ENCODE results near the gene IRS2. TPM values are rescaled to one million over a fixed set of nuclear protein-coding genes. Genes with fewer than 3 reads are reported as not detected.

Gene IRS2
- total and polyA plus RNA-seq, 8 donors: 4.9 to 15.8 (median 7.7) TPM

DNA sequence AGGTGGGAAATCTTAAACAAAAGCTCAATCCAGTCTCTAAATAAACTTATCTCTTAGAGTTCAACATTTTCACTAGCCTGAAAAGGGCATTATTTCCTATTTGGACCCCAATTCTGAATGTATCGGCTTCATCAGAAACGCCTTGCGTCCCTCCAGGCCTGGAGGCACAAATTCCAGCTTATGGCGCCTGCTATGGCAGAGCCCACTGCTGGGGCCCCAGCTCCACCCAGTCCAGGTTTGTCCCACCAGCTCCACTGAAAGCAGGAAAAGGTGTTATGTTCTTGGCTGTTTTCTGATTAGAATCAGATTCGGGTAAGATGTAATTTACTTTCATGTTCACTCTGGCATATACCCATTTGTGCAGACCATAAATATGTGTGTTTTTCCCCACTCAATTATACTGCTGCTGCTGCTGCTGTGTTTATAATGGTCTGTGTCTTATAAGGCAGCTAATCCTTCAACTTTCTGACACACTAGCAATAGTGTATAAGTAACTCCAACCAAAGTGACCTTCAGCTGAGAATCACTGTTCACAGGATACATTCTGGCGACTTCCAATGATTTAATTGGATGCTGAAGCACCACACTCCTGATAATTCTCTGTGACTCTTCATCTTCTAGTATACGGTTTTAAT lies 6.4 kb downstream of the IRS2 start:
- DNase-seq: no peak
- intact Hi-C loops (cut with DNase I): loop anchor here in 1 of 2 donors (10.0 kb wide), 1 partner anchor 815 kb away; no protein-coding TSS in a partner anchor
- ATAC-seq: no peak
- H3K36me3 ChIP-seq: peaks cover 0 to 37% of the 10 kb centered on the region in 2 donors
- TF ChIP-seq, protein P1, sequence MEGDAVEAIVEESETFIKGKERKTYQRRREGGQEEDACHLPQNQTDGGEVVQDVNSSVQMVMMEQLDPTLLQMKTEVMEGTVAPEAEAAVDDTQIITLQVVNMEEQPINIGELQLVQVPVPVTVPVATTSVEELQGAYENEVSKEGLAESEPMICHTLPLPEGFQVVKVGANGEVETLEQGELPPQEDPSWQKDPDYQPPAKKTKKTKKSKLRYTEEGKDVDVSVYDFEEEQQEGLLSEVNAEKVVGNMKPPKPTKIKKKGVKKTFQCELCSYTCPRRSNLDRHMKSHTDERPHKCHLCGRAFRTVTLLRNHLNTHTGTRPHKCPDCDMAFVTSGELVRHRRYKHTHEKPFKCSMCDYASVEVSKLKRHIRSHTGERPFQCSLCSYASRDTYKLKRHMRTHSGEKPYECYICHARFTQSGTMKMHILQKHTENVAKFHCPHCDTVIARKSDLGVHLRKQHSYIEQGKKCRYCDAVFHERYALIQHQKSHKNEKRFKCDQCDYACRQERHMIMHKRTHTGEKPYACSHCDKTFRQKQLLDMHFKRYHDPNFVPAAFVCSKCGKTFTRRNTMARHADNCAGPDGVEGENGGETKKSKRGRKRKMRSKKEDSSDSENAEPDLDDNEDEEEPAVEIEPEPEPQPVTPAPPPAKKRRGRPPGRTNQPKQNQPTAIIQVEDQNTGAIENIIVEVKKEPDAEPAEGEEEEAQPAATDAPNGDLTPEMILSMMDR (IDR thresholded peaks at IDR 0.05): no peak
- peaks cover 0 to 2% of the 10 kb centered on the region in 2 donors for H3K27me3 ChIP-seq
- no peaks in the 10 kb centered on the region for H3K9me3 ChIP-seq
- H3K4me1 ChIP-seq: peaks cover 24 to 87% of the 10 kb centered on the region in 2 donors
- H3K4me3 ChIP-seq: peak overlapping the region in 1 of 2 donors; percentile 35
- H3K27ac ChIP-seq: peak overlapping the region in 1 of 2 donors; percentile 5

DNA sequence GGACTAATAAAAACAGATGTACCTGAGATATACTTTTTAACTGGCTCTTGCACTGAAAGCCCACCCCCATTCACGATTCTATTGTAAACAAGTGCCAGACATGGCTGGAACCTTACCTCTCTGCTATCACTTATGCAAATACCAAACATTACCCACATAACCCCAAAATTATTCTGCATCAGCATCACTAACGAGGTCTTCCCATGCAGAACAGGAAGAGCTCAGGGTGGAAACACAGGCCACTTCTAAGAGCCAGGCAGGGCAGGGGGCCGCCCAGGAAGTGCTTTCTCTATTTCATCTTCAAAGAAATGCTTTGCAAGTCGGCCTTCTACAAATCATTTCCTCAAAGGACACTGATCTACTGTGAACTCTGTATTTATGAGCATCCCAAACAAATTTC lies 7.3 kb downstream of the IRS2 start:
- ATAC-seq (no peak), DNase-seq (no peak)
- H3K4me3 ChIP-seq: peak overlapping the region in 1 of 2 donors; percentile 35
- no peak overlapping the region for H3K27ac ChIP-seq
- intact Hi-C loops (cut with DNase I): no loop called here
- no peaks in the 10 kb centered on the region for H3K27me3 ChIP-seq
- TF ChIP-seq, protein P1 (IDR thresholded peaks at IDR 0.05): no peak
- no peaks in the 10 kb centered on the region for H3K9me3 ChIP-seq
- peaks cover 0 to 36% of the 10 kb centered on the region in 2 donors for H3K36me3 ChIP-seq
- H3K4me1 ChIP-seq: peaks cover 24 to 81% of the 10 kb centered on the region in 2 donors

DNA sequence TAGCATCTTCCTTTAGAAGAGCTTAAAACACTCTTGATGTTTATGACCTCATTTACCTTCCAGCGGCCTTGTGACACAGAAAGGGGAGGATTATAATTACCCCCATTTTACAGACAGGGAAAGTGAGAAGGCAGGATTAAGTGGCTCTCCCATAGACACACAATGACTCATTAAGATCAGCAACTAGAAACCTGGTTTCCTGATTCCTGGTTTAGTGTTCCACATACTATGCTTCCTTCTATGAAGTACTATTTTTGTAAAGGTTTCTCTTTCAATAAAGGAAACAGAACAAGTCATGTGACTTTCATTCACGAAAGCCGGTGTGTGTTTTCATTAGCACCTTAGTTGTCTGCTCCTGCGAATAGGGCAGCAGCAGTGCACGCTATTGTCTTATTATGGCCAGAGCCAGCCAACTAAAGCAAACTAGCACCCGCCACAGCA lies 8.3 kb downstream of the IRS2 start:
- H3K4me1 ChIP-seq: peaks cover 24 to 71% of the 10 kb centered on the region in 2 donors
- no peaks in the 10 kb centered on the region for H3K27me3 ChIP-seq
- peak overlapping the region in 1 of 2 donors; percentile 35 for H3K27ac ChIP-seq
- intact Hi-C loops (cut with DNase I): no loop called here
- DNase-seq (no peak), ATAC-seq (peak; percentile 52)
- peaks cover 0 to 26% of the 10 kb centered on the region in 2 donors for H3K36me3 ChIP-seq
- no peaks in the 10 kb centered on the region for H3K9me3 ChIP-seq
- no peak overlapping the region for H3K4me3 ChIP-seq
- TF ChIP-seq, protein P1 (IDR thresholded peaks at IDR 0.05): no peak

DNA sequence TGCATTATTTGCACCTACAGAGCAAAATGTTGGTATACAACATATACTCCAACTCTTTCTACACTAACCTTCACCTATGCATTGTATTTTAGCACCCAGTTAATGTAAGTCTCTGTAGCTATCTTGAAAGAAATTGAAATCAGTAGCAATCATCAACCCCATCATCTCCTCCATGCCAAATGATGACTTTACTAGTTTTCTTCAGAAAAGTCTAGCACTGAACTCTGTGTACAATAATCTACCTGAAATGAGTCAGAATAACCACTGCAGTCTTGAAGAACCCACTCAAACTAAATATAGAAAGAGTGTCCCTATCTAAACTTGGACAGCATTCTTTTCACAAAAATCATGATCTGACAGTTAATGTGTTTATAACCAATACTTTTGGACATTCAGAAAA lies 9.8 kb downstream of the IRS2 start:
- DNase-seq: no peak
- Histone ChIP-seq H3K9me3 (no peaks in the 10 kb centered on the region), H3K27ac (no peak overlapping the region), H3K4me3 (no peak overlapping the region), H3K36me3 (peaks cover 0 to 20% of the 10 kb centered on the region in 2 donors), H3K4me1 (peaks cover 21 to 57% of the 10 kb centered on the region in 2 donors), H3K27me3 (no peaks in the 10 kb centered on the region)
- intact Hi-C loops (cut with DNase I): no loop called here
- peak; percentile 54 for ATAC-seq
- TF ChIP-seq, protein P1 (IDR thresholded peaks at IDR 0.05): no peak

DNA sequence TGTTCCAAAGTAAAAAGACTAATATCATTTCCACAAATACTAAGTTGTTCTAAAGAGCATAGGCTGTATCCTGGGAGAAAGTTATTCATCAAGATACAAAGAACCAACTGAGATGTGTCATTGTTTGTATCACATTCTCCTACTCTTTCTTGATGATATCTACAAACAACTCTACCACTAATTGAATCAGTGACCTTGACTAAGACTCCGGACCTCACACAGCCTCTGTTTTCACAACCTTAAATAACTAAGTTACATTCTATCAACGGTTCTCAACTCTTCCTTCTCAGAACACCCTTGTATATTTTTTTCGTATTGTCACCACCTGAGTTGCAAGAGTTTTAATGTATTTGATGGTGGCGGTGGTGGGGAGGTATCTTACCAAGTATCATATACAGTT lies 12.6 kb downstream of the IRS2 start:
- intact Hi-C loops (cut with DNase I): no loop called here
- H3K4me1 ChIP-seq: peaks cover 6 to 34% of the 10 kb centered on the region in 2 donors
- no peak for ATAC-seq
- TF ChIP-seq, protein P1 (IDR thresholded peaks at IDR 0.05): no peak
- no peak overlapping the region for H3K4me3 ChIP-seq
- H3K9me3 ChIP-seq: no peaks in the 10 kb centered on the region
- DNase-seq: no peak
- H3K27me3 ChIP-seq: no peaks in the 10 kb centered on the region
- no peak overlapping the region for H3K27ac ChIP-seq
- peaks cover 0 to 23% of the 10 kb centered on the region in 2 donors for H3K36me3 ChIP-seq

All from left lung (tissue), 10 donors.